NCI-H1436 treated with DMSO at 0.1 percent for 48 hours (cell line): ENCODE results near the gene IVD.
"Not testable (repeated sequence)": the region's sequence is repeated elsewhere in the genome, so short reads cannot be mapped to it uniquely, and the experiment has no call there.

Experiments used
- DNase-seq: peaks from one replicate; lab custom pipeline; 2025; lab: John Stamatoyannopoulos, UW

Gene IVD

DNA sequence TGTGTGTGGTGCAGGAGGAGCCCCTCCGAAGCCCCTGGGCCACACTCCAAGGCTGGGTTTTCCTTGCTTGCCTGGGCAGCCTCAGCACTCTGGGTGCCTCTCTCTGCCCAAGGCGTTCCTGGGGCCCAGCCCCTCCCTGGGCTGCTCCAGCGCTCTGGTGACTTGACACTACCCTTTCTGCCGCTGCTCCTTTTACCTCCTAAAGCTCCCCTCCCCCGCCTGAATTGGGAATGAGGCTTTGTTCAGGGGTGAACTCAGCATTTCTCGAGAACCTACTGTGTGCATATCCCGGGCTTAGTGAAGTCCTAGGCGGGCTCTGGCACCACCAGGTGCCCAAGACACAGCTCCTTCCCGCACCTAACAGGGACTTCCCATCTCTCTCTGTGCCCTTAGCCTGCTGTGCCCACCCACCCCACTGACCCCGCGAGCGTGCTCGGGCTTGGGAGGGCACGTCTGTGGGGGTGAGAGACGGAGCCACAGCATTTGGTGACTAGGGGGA lies 33.9 kb downstream of the IVD start:
- no peak for DNase-seq

DNA sequence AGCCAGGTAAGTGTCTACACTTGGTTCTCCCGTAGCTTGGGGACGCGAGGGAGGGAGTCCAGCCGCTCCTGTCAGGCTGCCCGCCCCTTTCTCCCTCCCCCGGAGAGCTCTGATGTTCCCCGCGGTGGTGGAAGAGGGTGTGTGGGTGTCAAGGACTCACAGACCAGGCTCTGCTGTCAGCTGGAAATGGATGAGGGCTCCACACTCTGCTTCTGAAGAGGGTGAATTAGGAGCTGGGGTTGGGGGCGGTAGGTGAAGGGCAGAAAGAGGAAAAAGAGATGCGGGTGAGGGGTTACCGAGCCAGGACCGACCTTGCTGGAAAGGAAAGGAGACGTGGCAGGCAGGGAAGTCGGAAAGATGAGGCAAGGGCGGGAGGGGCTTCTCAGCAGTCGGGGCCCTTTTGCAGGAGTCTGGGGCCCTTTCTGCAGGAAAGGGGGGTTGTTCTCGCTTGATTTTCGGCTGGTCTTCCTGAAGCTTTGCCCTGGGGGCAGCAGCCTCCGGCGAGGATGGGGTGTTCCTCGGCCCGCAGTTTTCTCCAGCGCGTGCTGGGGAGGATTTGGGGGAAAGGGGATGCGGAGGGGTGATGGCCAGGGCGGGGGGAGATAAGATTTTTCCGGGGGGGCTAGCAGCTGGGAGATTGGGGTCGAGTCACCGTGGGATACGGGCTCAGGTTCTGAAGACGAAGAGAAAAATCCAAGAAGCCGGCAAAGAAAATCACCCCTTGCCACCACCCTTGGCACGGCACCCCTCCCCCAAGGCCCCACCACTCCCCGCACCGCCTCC lies 34.6 kb downstream of the IVD start:
- no peak for DNase-seq

DNA sequence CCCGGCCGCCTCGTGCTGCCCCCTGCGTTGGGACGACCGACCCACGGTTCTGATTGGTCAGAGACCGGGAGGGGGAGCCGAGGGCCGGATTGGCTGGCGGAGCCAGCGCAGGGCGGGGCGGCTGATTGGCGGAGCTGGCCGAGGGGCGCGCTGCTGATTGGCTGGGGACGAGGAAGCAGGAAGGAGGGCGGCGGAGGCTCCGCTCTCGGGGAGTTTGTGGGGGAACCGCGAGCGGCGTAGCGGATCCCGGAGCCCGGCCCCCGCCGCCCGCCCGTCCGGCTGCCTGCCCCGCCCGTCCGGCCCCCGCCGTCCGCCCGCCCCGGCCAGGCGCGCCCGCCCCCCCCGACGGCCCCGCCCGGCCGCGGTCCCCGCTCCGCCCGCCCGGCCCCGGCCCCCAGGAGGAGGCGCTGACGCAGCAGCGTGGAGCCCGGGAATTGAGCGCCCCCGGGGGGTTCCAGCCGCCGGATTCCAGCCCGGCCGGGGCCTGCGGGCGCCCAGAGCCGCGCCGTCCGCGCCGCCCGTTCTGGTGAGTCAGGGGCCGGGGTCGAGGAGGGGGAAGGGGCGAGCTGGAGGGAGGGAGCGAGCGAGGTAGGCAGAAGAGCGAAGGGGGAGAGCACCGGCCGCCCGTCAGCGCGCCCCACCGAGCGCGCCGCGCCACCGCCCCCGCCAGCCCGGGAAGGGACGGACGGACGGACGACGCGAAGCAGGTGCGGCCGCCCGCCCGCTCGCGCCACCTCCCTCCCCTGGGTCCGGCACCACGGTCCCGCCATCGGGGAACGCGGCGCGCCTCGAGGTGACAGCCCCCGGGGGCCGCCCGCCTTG lies 35.4 kb downstream of the IVD start, which contains the start of gene BAHD1:
Gene BAHD1 (plus strand): TSS at position 211 of the 822 bp plus-strand sequence. CDS start 17,512 bp downstream, outside the sequence.
- DNase-seq: peak; percentile 73

DNA sequence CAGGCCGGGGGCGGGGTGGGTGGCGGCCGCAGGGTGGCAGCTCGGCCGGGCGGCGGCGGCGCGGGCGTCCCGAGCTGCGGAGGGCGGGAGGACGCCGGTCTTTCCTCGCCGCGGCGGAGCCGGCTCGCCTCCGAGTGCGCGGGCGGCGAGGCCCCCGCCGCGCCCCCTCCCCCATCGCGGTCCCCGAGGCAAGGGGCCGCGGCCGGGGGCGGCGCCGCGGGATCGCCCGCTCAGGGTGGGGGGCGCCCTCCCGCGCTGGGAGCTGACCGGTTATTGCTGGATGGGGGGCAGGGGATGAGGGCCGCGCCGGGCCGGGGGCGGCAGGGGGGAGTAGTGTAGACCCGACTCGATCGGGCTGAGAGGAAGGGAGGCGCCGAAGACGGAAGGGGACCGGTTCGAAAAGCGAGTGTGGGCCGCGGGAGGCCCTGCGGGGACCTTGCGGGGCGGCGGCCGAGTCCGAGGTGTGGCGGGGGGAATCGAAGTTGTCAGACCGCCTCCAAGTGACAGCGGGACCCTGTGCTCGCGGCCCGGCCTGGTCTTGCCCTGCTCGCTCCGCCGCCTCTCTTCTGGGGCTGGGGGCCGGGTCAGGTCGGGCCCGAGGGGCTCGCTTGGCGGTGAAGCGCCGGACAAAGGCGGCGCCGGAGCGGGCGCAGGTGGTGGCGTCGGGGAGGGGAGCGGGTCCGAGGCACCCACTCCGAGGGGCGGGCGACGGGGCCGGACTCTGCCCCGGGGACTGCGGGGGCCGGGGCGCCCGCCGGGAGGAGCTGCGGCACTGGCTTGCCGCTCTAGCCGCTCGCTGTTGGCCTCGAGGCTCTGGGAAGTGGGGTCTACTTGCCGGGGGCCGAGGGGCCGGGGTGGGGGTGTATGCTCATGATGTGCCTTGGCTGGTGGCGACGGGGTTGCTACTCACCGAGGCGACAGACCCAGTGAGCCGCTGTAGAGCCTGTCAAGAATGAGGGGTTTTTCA lies 36.3 kb downstream of the IVD start:
- no peak for DNase-seq

DNA sequence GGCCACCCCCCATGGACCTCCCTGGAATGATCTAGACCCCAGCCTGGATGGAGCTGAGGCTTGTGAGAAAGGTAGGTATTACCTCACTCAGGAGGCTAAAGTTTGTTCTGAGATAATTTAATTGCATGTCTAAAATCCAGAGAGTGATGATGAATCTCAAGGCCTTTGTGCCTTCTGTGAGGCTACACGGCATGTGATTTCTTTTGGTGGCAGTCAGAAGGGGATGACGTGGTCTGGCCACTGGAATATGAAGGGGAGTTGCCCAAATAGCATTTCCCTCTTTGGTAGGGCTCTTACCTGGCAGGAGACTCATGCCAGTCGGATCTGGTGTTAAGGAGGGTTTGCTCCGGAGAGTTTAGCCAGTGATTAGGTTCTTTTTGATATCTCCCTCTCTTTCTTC lies 37.7 kb downstream of the IVD start:
- DNase-seq: no peak

DNA sequence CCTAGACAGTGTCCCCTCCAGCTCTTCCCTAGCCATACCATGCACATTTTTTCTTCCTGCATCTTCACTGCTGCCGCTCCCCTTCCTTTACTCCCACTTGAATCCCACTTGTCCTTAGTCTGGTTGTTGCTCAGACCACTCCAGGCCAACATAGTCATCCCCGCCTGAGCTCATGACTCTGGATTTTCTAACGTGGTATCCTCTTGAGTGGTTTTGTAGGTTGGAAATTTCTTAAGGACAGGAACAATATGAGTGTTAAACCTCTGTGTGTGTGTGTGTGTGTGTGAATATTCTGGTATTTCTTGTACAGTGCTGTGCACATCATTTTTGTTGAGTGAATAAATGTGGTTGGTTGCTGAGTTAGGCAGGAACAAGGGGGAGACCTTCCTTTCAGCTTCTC lies 38.3 kb downstream of the IVD start:
- DNase-seq: no peak

DNA sequence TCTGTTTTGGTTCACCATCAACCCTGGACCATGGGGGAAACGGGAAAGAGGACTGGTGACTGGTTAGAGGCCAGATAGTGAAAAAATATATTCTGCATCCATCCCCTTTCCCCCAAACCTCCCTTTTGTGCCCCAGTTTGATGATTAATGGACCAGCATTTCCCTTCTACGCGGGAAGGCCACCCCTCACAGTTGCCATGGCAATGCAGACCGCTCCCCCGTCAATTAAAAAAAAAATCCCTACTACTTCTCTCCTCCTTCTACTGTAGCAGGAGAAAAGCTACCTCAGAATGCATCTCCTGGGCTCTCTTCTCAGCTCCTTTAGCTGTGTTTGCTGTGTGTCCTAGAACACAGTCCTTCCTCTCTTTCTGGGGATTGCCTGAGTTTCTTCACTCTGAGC lies 39.1 kb downstream of the IVD start:
- DNase-seq: no peak

DNA sequence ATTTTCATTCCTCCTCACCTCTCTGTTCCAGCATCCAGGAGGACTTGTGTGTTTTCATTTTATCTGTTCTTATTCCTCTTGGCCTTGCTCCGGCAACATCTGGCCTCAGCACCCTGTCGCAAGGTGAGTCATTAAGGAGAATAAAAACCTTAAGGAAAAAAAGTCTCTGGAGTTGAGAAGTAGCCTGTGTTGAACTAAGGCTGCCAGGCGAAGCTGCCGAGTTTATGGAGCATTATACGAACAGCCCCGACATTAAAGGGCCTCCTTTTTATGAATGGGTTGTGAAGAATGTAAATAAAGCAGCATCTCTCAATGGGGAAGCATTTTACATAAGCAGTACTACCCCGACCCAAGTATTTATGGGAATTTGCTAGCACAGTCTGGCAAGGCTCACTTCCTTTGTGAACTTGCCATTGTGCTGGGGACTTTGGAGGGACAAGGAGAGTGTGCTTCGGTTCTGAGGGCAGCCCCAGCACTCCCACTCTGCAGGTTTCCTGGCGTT lies 39.9 kb downstream of the IVD start:
- DNase-seq: no peak

DNA sequence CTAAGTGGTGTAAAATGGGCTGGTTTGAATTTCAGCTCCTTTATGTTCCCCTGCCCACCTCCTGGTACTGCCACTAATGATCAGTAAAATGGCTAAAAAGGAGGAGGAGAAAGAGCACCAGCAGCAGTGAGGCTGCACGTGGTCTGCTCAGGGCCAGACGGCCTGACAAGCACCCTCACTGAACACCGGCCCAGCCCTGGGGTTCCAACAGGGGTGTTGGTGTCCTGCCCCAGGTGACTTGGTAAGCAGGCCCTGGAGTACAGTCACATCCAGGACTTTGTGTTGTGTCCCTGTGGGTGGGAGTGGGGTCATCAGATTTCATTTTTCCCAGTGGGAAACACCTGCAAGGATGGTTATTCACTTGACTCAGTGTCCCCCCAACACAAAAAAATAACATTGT lies 40.5 kb downstream of the IVD start:
- no peak for DNase-seq

DNA sequence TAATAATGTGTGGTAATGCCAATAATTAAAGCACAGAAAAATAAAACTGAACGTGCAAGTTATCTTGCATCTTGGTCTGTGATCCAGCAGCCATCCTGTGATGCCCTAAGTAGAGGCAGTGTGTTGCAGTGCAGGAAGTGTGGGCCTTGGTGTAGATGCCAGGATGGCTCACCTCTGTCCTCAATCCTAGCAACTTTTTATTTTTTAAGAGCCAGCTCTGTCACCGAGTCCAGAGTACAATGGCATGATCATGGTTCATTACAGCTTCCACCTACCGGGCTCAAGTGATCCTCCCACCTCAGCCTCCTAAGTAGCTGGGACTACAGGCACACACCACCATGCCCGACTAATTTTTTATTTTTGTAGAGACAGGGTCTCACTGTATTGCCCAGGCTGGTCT lies 42.8 kb downstream of the IVD start:
- no peak for DNase-seq

DNA sequence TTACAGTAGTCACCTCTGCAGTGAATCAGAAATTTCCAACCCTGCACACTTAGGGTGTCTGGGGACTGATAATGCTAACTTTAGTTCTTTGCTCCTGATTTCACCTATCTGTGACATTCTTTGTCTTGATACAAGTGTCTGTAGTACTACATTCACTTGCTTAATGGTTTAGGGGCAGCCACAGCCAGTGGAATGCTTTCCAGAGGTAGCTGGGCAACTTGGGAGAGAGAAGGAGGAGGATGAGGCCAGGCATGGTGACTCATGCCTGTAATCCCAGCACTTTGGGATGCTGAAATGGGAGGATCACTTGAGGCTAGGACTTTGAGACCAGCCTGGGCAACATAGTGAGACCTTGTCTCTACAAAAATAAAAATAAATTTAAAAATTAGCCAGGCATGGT lies 43.7 kb downstream of the IVD start:
- no peak for DNase-seq

DNA sequence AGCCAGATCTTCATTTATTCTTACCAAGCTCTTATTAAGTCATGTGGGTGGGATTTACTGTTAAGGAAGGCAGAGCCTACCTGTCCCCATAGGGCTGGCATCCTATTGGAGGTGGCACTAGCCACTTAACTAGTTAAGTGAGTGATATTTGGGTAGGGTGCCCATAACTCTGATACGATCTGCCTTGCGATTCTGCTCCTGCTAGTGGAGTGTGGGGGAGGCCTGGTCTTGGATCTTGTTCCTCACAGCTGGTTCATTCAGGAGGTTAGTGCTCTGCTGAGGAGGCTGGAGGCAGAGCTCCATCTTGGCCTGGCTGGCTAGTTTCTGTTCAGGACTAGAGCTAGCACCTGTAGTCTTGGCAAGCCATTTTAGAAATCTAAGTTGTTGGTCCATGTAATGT lies 44.5 kb downstream of the IVD start:
- no peak for DNase-seq

DNA sequence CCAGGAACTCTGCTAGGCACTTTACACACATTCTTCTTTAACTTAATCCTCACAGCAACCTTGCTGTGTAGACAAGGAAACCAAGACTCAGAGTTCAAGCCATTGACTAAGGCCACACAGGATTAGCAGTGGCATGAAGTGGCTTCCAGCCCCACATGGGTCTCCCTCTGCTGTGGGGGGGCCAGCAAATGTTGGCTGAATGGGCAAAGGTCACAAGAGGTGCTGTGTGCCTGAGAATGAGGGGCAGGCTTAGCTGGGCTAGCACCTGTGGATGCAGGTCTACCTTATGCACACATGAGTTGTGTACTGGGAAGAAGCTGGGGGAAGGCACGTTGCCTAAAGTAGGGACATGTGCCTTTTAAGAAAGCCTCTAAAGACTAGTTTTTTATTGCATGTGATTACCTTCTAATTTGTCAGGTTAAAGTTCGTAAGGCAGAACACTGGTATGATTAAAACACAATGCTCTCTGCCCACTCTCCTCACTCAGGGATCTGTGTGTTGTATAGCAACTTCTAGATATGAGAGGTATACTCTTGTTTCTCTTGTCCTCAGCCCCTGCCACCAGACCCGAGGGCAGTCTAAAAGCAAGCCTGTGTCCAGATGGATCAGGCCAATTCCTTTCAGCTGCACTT lies 46.0 kb downstream of the IVD start:
- no peak for DNase-seq

DNA sequence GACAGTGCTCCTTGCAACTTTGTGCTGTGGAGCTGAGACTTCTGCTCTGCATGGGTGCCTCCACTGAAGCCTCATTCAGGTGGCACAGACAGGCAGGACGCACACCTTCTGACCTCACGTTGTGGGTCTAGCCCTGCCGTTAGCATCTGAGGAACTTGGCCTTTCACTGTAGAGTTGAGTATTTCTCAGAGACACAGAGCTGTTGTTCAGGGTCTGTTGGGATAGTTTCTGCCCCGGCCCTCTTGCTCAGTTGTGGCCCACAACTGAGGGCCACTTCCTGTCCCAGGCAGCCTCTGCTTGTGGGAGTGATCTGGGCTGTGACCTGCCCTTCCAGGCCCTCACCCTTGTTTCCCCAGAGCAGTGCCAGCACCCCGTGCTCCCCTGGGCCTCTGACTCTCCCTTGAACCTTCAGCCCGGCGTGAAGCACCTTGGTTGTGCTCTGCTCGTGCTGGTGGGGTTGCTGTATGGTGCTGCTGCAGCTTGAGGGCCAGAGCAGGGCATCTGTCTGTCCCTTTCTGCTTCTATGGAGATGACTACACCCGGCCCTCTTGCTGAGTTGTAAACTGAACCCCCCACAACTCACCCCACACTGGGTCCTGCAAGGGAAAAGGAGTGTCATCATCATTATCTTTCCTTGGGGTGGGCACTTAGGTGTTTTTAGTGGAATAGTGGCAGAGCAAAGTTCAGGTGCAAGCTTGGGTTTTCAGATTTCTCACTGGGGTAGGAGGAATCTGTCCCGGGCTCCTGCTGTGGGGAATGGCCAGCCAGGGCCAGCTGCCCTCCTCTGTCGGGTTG lies 46.9 kb downstream of the IVD start:
- DNase-seq: no peak

DNA sequence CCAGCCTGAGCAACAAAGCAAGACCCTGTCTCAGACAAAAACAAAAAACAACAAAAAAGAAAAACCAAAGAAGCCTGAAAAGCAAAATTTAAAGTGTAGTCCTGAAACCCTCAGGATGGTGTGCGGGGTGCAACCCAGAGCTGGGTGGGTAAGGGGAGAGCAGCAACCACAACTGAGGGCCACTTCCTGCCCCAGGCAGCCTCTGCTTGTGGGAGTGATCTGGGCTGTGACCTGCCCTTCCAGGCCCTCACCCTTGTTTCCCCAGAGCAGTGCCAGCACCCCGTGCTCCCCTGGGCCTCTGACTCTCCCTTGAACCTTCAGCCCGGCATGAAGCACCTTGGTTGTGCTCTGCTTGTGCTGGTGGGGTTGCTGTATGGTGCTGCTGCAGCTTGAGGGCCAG lies 48.3 kb downstream of the IVD start:
- not testable (repeated sequence) for DNase-seq

DNA sequence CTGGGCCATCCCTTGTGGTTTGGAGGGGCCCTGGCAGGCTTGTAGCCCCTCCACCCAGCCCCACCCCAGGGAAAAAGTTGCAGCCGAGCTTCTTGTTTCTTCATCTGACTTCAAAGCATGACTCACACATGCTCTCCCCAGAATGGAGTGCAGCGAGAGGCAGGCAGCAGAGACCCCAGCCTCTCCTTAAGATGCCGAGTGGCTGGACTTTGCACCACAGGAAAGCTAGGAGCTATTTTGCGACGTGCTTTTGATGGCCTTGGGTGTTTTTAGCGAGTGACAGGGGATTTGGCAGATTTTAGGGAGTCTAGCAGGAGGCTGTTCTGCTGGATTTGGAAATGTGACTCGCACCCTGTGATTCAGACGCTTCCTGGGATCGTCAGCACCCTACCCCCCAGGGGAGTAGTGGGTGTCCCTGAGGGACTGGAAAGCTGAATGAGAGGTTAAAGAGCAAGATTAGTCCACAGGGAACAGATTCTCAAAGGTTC lies 49.4 kb downstream of the IVD start:
- no peak for DNase-seq

DNA sequence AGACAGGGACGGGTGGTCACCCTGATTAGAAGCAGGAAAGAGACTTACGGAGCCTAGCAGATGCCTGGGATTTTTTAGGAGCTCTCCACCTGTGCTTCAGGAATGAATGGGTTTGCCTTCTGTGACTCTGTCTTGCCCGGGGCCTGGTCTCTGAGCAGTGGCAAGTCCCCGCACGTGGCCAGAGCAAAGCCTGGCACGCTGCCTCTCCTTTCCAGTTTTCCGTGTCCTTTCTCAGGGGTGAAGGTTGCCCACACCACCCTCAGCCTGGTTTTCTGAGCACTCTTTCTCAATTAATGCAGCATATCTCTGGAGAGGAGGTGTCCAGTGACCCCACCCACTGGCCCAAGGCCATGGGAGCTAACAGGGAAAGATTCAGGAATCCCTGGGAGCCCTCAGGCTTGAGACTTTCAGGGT lies 50.7 kb downstream of the IVD start:
- no peak for DNase-seq

DNA sequence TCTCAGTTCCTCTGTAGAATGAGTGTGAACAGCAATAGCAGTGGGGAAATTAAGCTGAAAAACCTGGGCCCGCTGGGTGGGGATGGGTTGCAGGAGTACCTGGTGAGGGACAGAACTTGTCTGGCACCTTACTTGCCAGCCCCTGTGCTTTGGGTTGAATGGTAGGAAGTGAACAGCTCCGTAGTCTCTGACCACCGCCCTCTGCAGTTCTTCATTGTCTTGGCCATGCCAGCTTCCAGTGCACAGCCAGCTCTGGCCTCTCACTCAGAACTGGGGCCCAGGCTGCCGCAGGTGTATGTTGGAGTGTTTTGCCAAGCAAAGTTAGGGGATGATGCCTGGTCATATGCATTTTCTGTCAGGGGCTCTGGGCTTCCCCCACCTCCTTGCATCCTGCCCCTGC lies 51.1 kb downstream of the IVD start:
- no peak for DNase-seq

DNA sequence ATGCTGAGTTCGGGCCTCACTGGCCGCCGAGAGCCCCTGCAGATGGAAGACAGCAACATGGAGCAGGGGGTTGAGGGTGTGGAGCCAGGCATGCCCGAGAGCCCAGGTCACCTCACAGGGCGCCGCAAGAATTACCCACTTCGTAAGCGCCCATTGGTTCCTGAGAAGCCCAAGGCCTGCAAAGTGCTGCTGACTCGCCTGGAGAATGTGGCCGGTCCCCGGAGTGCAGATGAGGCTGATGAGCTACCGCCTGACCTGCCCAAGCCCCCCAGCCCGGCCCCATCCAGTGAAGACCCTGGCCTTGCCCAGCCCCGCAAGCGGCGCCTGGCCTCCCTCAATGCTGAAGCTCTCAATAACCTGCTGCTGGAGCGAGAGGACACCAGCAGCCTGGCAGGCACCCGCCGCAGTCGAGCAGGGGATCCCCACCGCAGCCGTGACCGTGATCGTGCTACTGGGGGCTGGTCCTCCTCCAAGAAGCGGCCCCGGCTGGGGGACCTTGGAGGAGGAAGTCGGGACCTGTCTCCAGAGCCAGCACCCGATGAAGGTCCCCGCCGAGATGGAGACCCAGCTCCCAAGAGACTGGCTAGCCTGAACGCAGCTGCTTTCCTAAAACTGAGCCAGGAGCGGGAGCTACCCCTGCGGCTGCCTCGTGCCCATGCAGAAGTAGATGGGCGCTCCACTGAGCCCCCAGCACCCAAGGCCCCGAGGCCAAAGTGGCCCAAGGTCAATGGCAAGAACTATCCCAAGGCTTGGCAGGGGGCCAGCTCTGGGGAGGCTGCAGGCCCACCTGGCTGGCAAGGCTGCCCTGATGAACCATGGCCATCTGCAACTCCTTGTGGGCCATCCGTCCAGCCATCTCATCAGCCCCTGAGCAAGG lies 53.1 kb downstream of the IVD start:
- DNase-seq: no peak
